ENCODE measurements around the gene ELANE.

Gene ELANE

GRCh38 chr19:900302-901111 is 48.4 kb downstream of the ELANE start:
- peak; percentile 63 for DNase-seq

GRCh38 chr19:901216-902092 is 49.4 kb downstream of the ELANE start:
- DNase-seq, result no peak

GRCh38 chr19:902093-902370 is 49.9 kb downstream of the ELANE start:
- no peak for DNase-seq

- DNase-seq, result no peak
Observed at GRCh38 chr19:902446-903226, 50.5 kb downstream of the ELANE start.

- DNase-seq, result no peak
Observed at GRCh38 chr19:903266-903797, 51.2 kb downstream of the ELANE start.

- no peak for DNase-seq
Observed at GRCh38 chr19:904545-904944, 52.4 kb downstream of the ELANE start.

Measured in CD4-positive, alpha-beta T cell treated with Interleukin-10 for 1 hour (primary cell).